ENCODE measurements around the gene SGPL1.

The SGPL1 gene

DNA sequence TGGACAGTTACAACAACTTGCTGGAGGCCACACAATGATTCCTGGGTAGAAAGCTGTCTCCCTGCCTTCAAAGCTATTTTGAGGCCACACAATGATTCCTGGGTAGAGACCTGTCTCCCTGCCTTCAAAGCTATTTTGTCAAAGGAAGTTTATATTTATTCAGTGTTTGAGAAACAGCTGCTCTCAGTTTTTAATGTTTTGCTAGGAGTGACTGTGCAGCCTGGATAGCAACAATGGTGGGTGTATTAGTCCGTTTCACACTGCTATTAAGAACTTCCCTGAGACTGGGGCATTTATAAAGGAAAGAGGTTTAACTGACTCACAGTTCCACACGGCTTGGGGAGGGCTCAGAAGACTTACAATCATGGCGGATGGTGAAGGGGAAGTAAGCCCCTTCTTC, 3.9 kb upstream of the SGPL1 start:
- DNase-seq, result no peak

DNA sequence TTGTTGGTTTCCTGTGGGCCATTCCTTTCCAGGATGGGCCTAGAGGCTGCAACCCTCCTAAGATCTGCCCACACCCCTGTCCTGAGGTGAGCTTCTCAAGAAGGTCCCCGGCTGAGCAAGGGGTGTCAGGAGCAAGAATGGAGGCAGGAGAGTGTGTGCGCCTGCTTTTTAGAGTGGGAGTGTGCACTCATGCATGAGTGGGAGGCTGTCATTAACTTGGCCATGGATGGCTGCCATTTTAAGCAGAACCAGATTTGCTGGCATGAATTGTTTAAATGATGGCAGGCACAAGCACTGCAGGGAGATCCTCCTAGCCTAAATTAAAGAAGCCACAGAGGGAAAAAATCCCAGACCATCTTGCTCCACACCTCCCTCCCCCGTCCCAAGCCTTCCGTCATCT, 2.9 kb upstream of the SGPL1 start:
- no peak for DNase-seq

DNA sequence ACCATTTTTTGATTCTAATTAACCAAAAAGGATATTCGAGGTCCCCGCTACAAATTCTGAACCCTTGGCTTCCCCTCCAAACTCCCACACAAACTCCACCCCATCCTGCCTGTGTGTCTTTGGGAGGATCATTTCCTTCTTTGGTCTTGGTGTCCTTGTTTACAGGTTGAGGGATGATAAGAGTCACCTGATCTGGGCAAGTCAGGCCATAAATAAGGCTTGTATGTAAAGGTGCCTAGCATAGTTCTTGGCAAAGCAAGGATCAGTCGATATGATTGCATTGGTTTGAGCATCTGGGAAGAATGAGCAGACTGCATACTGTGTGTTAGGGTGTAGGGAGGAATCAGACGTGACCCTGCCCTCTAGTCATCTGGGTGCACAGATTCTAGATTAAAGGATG, 1.6 kb upstream of the SGPL1 start:
- no peak for DNase-seq

DNA sequence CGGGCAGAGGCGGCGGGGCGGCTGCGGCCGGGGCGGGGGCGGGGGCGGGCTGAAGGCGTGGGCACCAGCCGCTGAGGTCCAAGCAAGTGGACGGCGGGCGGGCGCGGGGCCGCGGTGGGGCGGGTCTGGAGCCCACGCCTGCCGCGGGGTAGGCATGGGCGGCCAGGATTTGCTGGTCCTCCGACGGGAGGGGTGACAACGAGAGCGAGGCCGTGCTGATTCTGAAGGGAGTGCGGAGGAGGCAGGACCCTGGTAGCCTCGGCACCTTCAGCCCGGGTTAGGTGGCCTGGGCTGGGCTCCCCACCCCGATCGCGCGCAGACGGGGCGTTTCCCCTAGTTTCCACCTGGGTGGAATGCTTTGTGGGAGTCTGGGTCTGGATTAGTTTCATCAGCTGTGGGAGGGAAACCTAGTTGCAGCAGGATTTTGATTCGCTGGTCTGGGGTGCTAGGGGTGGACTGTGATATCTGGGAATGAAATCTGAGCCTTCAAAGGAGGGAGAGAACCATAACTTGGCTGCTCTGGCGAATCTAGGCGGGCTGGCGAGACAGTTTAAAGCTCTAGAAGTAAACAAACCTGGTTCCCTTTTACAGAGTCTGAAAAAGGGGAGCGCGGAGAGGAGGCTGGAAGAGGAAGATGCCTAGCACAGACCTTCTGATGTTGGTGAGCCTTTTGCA, 609 bp downstream of the SGPL1 start:
- DNase-seq, result peak; percentile 3 to 22

DNA sequence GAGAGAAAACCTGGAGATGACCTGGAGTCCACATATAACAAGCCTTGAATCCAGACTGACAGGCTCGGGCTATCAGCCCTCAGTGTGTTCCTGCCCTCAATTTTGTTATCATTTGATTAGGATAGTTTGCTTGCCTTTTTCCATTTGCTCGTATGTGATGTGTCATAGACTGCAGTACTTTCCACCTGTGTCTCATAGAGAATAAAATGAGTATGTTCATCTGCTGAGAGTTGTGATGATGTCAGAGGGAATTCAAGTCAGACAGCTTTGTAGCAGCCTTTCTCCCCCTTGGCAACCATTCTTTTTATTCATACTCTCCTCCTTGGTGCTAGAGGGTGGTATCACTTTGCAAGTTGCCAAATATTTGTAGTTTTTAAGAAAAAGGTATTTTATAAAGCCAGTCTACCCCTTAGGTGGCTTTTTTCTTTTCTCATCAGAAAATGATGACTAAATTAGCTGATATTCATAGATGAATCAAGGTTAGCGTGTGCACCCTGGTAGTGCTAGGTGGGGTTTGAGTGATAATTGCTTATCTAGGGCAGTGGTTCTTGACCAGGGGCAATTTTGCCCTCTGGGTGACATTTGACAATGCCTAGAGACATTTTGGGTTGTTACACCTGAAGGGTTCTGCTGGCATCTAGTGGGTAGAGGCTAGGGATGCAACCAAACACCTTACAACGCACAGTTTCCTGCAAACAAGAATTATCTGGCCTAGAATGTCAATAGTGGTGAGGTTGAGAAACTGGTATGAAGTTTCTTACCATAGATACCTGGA, 5.4 kb downstream of the SGPL1 start:
- no peak for DNase-seq

DNA sequence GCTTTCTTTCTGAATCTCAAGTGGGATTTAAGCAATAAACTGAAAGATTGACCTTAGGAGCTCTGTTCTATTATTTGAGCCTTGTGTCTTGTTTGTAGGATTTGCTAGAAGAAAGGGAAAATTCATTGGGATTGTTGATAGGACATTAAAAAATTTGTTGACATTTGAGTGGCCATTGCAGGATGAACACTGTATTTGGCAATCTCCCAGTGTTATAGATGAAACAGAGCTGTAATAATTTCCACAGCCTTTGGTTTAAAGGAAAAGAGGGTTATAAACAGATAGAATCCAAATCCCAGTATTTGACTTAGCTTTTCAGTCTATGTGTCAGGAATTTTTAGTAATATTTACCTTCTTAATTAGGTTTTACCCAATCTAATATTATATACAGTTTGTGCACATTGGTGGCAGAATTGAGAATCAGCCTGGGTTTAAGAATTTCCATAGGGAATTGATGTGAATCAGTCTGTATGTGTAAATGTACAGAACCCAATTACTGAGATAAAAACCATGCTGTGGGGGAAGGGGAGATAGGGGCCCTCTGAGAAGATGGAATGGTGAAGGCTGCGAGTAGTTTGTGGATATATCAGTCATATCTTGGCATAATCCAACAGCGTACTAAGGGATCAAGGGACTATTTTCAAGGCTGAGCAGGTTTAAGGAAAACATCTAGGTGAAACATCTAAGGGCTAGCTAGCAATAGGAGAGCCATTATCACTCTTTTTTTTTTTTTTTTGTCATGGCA, 6.5 kb downstream of the SGPL1 start:
- DNase-seq, result no peak

DNA sequence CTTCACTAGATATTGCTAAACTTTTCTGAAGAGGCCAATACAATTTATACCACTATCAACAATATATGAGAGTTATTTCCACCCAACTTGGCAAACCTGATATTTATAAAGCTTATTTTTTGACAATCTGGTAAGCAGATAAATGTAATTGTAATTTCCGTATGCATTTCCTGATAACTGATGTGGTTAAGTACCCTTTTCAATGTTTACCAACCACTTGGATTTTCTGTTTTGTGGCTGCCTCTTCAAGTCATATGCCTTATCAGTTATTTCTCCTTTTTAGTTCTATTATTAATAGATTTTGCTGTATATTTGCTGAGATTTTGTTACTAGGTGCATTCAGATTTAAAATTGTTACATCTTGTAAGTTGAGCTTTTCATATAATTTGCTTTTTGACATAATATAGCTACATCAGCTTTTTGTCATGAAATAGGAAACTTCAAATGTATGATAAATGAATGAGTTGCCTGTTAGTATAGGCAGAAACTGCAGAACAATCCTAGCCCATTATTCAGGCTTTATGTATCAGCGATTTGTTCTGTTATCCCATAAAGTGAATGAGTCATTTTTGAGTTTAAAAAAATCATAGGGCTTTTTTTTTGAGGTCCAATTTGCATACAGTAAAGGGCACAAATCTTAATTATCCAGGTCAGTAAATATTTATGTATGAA, 11.5 kb downstream of the SGPL1 start:
- DNase-seq, result no peak

DNA sequence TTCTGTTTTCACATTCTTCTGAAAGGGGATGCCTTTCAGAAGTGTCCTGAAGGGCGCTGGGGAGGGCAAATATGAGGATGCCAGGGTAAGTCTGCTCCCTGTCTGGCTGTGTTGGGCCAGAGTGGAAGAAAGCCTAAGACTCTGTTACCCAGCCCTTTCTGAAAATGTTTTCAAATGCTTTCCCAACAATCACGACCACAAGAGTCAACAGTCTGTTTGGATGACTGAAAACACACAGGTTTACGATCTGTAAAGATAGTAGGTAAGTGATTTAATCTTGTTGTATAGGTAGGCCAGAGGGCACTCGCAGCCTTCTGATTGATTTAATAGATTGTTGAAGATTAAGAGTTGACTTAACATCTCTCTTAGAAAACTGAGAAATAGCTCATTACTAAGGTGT, 13.2 kb downstream of the SGPL1 start:
- DNase-seq, result no peak

DNA sequence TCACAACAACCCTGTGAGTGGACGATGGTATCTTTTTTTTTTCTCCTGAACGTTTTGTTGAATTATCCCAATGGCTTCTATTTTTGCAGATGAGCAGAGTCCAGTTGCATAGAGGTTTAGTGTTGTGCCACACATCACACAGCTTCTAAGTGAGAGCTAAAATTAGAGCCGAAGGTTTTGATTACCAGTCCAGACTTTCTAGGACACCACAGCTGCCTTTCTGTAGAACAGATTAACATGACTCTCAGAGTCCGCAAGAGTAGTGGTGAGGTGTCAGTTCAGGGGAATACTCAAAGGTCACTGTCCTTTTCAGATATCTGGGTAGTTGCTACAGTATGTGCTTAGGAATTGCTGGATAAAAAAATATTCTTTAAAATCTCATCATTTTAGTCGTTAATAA, 13.8 kb downstream of the SGPL1 start:
- DNase-seq, result no peak

DNA sequence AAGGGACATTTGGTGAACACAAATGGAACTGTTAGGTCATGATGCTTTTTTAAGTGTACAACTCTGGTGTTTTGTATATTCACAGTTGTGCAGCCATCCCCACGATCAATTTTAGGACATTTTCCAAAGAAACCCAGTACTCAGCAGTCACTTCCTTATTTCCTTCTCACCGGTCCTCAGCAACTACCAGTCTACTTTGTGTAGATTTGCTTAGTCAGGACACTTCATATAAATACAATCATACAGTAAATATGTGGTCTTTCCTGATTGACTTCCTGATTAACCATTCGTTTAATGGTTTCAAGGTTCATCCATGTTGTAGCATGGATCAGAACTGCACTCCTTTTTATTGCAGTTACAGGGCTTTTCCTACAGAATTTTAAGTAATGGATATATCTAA, 14.4 kb downstream of the SGPL1 start:
- no peak for DNase-seq

DNA sequence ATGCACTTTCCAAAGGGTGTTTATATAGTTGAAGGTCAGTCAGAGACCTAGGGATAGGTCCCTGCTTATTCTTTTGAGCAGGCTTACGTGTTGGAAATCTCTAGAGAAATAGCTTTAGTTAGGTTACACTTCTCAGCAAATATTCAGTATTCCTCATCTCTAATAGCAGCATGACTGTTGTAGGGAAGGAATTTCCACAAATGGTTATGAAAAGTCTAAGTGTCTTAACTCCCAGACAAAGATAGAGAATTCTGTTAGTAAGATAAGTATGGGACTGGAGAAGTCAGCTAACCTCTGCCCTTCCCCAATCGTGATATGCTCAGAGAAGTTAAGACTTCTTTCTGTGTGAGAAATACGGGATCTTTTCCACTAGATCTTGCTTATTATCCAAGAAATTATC, 16.5 kb downstream of the SGPL1 start:
- DNase-seq, result no peak

DNA sequence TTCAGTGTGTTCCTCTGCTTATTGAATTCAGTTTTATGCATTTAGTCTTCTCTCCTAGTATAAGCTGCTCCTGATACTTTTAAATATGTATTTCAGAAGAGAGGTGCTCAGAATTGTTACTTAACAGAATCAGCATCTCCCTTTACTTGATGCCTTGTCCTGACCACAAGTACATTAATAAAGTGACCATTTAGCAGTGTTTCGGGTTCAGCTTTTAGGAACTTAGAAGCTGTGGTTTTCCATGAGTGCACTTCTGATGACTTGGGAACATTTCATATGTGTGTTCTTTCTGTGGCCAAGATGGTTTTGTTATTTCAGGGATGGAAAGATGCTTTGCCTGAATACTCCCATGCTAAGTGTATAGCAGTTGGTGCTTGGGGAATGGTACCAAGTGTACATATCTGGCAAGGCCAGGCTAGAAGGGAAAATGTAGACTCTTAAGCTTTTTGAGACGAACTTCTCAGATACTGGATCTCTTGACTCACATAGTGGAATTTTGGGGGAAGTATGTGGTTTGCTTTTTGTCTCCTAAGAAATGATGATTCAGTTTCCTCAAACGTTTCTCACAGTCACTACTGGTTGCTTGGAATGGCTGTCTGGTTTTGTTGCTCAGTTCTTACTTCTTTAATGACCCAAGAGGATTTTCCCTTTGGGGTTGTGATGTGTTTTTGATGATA, 17.2 kb downstream of the SGPL1 start:
- no peak for DNase-seq

DNA sequence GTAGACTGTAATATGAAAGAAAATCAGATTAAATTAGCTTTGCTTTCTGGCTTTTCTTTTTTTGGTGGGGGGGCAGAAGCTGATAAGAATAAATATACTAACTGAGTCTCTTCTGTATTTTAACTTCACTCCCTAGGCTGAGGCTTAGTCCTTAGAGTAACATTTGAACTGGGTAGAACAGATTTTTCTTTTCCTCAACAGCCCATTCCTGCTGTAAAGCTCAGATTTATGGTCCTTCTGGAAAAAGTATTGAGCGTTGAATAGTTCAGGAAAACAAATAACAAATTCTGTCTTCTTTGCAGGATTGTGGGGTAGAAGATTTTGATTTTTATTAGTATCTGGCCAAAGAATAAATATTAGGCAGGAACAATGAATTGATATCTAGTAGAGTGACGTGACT, 17.9 kb downstream of the SGPL1 start:
- DNase-seq, result no peak

DNA sequence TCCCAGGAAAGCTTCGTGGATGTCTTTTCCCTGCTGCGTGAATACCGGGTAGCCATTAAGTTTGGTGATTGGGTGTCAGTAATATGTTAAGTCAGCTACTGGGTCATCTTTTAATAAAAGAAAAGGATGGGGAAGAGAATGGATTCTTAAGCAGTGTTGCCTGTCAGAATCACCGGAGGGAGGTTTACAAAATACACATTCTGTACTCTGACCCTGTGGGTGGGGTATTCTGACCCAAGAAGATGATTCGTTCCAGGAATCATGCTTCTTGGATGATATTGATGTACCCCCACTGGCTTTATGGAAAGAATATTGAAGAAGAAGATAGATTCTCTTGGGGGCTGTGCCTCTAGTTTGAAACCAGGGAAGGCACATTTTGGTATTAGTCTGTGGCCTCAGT, 18.3 kb downstream of the SGPL1 start:
- DNase-seq, result no peak

DNA sequence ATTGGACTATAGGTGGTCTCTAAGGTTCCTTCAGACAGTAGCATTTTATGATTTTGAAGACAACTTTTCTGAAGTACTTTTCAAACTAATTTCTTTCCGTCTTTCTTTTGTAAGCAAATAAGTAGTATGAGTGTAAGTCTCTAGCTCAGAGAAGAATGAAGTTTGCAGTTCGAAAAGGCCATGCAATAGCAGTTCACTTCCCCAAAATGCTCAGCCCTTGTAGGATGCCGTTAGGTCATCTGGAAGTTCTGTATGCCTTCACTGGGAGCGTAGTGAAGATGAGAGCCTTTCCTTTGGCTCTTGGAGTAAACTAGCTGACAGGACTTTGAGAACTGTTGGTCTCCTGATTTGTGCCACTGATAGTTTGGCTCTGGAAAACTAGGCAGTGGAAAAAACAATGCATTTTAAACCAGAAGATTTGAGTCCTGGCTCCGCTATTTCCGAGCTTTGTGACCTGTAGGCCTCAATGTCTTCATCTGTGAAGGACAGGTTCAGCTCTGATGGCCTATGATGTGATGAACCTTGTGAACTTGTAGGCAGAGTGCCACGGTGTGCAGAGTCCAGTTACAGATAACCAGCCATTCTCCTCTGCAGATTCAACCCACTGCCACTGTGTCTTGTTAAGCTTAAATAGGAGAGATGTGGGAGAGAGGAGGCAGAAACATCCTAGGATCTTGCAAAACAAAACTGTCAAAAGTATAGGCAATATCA, 18.8 kb downstream of the SGPL1 start:
- DNase-seq, result no peak

DNA sequence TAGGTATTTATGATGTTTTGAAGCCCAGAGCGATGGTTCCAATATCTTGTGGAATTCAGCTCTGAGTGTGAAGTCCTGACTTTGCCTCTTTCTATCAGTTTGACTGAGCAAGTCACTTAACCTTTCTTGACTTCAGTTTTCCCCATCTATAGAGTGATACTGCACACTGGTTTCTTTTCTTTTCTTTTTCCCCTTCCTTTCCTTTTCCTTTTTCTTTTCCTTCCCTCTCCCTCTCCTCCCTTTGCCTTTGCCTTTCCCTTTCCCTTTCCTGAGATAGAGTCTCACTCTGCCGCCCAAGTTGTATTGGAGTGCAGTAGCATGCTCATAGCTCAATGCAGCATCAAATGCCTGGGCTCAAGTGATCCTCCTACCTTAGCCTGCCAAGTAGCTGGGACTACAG, 20.6 kb downstream of the SGPL1 start:
- no peak for DNase-seq

DNA sequence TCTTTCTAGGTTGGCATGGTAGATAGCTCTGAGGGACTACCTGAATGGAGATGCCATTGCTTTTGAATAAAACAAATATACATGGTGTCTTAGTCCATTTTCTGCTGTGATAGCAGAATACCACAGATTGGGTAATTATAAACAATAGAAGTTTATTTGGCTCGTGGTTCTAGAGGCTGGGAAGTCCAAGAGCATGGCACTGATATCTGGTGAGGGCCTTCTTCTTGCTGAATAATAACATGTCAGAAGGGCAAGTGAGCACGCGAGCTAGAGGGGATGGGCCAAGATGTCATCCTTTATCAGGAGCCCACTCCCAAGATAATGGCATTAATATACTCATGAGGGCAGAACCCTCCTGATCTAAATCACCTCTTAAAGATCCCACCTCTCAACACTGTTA, 21.9 kb downstream of the SGPL1 start:
- no peak for DNase-seq

DNA sequence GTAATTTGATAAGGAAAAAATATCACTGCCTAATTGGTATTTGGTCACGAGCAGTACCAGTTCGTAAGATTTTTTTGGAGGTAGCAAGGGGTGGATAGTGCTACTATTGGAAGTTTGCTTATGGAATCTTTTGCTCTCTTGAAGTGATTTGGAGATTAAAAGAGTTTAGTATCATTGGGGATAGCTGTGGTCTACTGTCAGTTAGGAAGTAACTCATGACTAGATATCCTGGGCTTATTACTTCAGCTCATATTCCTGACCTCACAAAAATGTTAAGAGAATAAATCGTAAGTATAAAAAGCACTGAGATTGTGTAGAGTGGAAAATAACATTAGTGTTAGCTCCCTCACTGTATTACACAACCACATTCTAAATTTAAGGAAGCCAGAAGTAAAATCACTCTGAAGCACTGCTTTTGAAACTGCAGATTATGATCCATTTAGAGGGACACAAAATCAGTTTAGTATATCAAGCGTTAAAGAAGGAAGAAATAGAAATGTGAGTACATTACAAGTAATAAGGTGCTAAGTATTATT, 22.6 kb downstream of the SGPL1 start:
- no peak for DNase-seq

DNA sequence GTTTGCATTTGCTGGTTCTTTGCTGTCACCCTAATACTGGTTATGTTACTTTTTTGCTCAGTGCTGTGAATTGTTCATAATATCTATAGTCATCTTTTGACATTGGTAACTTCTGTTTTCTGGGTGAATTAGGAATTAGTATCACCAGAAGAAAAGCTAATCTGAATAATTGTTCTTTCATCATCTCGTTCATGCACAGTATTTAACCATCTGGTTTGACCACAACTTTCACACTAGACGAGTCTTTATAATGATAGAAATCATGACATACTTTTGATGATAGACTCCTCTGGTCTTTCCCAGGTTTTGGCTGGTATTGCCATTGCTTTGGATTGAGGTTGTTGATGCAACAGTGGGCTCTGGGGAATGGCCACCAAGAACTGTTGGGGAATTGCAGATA, 25.1 kb downstream of the SGPL1 start:
- no peak for DNase-seq

DNA sequence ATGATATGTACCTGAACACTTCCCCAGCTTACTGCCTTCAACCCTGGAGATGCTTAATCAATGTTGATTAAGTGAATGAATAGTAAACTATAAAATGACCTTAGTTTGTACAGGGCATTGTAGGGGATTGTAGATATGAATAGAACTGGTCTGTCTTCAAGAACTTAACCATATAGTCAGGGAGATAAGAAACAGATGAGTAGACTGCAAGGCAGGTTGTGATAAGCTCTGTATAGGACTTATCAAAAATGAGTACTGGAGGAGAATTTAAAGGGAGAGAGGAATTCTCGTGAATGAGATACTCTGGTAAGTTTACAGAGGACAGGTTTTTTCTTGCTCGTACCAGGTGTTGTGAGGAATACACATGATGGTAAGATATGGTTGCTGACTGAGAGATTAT, 27.6 kb downstream of the SGPL1 start:
- no peak for DNase-seq

DNA sequence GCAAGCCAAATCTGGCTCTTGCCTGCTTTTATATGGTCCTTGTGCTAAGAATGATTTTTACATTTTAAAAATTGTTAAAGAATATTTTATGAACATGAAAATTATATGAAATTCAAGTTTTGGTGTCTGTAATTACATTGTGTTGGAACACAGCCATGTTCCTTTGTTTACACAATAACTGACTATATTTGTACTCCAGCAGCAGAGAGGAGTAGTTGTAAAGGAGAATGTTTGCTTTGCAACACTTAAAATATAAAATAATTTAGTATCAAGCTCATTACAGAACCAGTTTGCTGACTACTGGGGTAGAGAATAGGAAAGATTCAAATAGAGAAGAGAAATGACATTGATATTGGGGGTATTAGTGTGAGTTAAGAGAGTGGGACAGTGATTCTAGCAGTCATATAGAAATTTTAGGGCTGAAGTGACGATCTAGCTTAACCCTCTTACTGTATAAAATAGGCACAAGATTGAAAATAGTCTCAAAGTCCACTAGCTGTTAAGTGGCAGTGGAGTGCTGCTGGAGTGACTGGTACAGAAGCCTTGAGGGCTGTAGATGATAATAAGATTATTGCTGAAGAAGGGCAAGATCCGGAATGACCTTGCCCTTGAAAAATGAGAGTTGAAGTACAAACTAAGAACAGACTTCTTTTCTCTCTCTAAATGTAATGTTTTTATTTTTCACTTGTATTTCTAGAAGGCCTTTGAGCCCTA, 28.2 kb downstream of the SGPL1 start:
- DNase-seq, result peak in 1 of 2 experiments; percentile 6

All from SHP77 (cell line).